HFF-Myc (cell line): ENCODE measurements around the gene PRMT7.

Experiments
- DNase-seq: peaks from one replicate; pipeline ENCODE4 v3.0.0-alpha.2; 2011; ENCODE audit warnings: low read depth; ENCODE audit errors: extremely low read depth
- H3K4me3 ChIP-seq: replicated peaks from 2 replicates; pipeline ENCODE4 v1.5.1; 2011; ENCODE audit warnings: low read depth, mild to moderate bottlenecking, control low read depth, low read length
- TF ChIP-seq, protein P1 (sequence below): IDR thresholded peaks from 2 replicates; pipeline ENCODE4 v1.5.1; 2012; ENCODE audit warnings: mild to moderate bottlenecking, low read depth, low read length, control low read depth; ENCODE audit errors: missing control alignments

PRMT7 gene

DNA sequence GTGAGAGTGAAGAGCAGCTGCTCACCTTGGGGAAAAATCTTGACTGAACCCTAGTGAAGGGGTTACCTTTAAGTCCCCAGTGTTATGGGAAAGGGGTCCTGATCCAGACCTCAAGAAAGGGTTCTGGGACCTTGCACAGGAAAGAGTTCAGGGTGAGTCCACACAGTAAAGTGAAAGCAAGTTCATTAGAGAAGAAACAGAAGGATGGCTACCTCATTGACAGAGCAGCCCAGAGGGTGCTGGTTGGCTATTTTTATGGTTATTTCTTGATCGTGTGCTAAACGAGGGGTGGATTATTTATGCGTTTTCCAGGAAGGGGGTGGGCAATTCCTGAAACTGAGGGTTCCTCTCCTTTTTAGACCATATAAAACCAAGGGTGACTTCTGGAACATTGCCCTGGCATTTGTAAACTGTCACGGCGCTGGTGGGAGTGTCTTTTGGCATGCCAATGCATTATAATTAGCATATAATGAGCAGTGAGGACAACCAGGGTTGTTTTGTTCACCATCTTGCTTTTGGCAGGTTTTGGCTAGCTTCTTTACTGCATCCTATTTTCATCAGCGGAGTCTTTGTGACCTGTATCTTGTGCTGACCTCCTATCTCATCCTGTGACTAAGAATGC is 79.0 kb downstream of the PRMT7 start:
- no peak for DNase-seq
- TF ChIP-seq, protein P1, sequence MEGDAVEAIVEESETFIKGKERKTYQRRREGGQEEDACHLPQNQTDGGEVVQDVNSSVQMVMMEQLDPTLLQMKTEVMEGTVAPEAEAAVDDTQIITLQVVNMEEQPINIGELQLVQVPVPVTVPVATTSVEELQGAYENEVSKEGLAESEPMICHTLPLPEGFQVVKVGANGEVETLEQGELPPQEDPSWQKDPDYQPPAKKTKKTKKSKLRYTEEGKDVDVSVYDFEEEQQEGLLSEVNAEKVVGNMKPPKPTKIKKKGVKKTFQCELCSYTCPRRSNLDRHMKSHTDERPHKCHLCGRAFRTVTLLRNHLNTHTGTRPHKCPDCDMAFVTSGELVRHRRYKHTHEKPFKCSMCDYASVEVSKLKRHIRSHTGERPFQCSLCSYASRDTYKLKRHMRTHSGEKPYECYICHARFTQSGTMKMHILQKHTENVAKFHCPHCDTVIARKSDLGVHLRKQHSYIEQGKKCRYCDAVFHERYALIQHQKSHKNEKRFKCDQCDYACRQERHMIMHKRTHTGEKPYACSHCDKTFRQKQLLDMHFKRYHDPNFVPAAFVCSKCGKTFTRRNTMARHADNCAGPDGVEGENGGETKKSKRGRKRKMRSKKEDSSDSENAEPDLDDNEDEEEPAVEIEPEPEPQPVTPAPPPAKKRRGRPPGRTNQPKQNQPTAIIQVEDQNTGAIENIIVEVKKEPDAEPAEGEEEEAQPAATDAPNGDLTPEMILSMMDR: no peak
- no peak overlapping the region for H3K4me3 ChIP-seq

DNA sequence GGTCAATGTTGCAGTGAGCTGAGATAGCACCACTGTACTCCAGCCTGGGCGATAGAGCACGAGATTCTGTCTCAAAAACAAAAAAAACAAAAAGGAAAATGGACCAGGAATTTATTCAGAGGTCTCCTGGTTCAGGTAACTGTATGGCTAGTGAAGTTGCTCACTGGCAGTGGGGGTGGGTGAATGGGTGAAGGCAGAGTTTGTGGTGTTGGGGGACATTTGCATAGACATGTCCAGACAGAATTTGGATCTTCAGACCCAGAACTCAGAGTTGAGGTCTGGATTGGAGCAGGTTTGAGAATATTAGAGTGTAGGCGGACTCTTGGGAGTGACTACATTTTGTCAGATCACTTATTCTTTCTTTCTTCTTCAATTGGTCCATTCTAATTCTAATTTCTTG is 82.5 kb downstream of the PRMT7 start:
- TF ChIP-seq, protein P1: no peak
- no peak overlapping the region for H3K4me3 ChIP-seq
- DNase-seq: no peak

DNA sequence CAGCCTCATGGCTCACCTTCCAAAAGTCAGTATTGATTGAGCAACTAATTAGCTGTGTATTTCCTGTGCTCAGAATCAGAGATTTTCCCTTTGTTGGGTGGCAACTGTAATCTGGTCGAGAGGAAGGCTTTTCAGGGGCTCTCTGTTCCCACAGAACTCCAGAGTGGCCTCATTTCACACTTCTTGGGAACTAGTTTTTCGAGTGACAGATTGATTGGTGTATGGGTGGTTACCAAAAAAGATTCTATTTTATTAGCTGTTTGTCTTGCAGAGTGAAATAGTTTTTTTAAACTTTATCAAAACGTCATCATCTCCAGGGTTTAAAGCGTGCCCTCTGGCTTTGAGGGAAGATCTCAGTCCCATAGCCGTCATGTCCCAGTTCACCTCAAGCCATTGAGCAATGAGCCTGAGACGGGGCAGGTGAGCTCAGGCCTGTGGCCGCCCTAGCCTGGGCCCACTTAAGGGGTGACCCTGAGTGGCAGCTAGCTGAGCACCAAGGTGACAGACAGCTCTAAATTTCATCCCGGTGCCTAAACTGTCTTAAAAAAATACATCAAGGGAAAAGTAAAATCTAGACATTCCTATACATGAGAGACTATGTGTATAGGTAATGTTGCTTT is 84.5 kb downstream of the PRMT7 start:
- no peak overlapping the region for H3K4me3 ChIP-seq
- TF ChIP-seq, protein P1: no peak
- no peak for DNase-seq

DNA sequence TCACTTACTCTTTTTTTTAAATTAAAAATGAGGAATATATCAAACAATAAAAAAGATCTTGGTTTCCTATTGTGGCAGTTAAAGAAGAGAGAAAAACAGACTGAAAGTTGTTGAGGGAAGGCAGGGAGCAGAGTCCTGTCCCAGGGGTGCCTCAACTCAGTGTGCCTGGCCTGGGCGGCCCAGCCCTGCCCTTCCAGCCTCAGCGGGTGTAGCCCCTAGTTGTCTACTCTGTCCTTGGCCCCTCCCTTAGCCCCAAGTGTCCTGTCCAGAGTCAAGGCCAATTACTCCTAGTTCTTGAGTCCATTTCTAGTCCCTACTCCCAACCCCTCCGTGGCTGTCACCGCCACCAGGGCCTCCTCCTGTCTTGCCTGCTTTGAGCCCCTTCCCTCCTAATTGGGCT is 85.0 kb downstream of the PRMT7 start:
- H3K4me3 ChIP-seq: no peak overlapping the region
- TF ChIP-seq, protein P1: no peak
- no peak for DNase-seq

DNA sequence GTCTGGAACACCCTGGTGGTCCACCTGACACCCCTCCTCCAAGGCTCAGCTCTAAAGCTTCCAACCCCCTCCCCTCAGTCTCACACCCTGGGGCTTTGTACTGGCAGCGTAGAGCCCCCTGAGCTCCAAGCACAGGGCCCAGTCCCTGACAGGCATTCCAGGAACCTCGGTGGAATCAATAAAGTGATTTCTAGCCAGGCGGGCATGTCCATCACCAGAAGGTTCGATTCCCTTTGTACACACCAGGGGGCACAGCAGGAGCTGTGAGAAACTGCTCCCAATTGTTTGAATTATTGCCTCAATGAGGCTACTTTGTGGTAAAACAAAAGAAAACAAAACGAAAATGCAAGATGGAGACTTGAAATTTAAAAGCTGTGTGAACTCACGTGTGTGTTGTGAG is 85.7 kb downstream of the PRMT7 start:
- TF ChIP-seq, protein P1: peak; percentile 64
- no peak overlapping the region for H3K4me3 ChIP-seq
- no peak for DNase-seq

DNA sequence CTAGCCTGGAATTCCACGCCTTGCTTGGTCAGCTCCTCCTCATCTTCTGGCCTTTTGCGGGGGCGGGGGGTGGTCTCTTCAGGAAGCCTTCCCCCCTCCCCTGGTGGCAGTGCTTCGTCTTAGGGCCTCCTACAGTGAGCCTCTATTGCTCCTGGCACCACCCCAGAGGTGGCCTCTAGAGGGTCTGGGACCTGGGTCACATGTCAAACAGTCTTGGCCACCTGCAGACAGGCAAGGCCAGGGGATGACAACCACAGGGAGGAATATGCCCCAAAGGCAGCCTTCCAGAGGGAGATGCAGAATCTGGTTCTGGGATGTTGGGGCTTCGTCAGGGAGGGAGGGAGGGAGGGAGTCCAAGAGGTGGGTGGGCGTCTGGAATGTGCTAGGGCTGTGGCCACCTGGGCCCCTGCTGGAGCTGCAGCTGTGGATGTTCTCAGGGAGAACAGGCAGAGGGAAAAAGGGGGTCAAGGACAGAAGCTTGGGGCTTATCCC is 86.9 kb downstream of the PRMT7 start:
- DNase-seq: no peak
- TF ChIP-seq, protein P1: no peak
- H3K4me3 ChIP-seq: no peak overlapping the region
